SH-SY5Y (cell line): ENCODE results near the gene ANKRD29.

ENCODE experiments used
- GATA2 ChIP-seq: IDR thresholded peaks from 2 replicates; pipeline ENCODE4 v1.6.1; 2011; ENCODE audit warnings: mild to moderate bottlenecking, low read depth, low read length
- GATA3 ChIP-seq: IDR thresholded peaks from 2 replicates; pipeline ENCODE4 v1.6.1; 2011; ENCODE audit warnings: low read depth, mild to moderate bottlenecking, low read length, moderate library complexity

DNA sequence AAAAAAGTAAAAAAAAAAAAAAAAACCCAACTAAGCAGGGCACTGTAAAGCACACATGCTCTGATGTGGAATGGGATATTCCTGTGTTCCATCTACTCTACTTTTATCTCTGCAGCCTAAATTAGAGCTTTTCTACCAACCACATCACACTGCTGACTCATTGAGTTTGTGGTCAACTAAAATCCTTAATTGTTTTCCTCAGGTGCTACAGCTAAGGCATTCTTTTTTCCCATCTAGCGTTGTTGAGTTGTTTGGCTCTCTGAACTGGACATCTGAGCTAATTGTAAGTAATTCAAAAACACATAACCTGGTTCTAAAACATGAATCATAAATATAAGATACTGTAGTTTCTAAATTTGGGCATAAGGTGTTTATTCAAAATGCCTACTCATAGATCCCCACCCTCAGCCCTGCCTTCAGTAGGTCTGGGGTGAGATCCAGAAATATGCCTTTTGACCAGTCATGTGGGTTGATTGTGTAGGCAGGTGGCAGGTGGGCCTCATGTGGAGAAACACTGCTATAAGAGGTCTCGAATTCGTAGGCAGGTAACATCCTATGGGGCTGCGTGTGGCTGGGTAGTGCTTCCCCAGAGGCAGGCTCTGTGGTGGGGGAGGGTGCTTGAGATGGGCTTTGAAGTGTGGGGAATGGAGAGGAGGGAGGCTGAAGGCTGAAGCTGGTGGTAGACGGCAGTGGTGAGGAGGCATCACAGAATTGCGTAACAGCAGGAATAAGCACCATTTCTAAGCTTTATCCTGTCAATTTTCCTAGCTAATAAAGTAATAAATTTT lies 27.2 kb downstream of the ANKRD29 start:
- TF ChIP-seq GATA2 = no peak
- no peak for TF ChIP-seq GATA3
